Epithelial cell of prostate (primary cell): ENCODE results near the gene GPR176.

Experiments used
- DNase-seq: peaks from one replicate; pipeline ENCODE4 v3.0.0-alpha.2; 2011; ENCODE audit warnings: low read depth, low spot score
- H3K27ac ChIP-seq: fragments of 450-650 bp; 2 replicates; pipeline ENCODE4 v1.5.1; 2017; ENCODE audit warnings: mild to moderate bottlenecking

Gene GPR176

GRCh38 chr15:39868396-39868795 lies 51.7 kb downstream of the GPR176 start:
- no peak for DNase-seq
- no peak overlapping the region for H3K27ac ChIP-seq

DNA sequence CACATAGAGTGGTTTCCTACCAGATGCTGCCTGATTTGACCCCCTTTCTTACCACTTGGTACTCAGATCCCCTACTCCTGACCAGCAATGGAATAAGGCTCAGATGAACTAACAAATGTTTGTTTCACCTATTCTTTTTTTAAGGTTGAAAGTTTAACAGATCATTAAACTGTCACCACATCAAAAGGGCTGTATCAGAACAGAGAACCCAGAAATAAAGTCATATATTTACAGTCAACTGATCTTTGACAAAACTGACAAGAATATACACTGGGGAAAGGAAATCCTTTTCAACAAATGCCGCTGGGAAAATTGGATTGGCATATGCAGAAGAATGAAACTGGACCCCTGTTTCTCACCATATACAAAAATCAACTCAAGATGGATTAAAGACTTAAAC lies 56.0 kb downstream of the GPR176 start:
- H3K27ac ChIP-seq: no peak overlapping the region
- no peak for DNase-seq

DNA sequence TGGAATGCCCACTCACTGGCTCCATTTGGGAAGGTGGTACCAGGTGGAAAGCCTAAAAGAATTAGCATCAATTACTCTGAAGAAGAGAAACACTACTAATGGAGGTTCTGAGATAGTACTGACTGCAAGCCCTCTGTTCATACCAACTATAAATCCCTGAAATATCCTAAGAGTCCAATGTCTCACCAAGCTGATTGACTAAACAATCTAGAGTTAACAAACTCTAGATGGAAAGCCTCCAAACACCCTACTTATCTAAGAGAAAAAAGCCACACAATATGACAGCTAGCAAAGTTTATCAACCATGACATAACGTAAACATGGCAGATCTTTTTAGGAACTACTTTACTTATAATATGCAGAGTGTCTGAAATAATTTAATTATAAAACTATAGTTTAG lies 59.2 kb downstream of the GPR176 start:
- no peak overlapping the region for H3K27ac ChIP-seq

DNA sequence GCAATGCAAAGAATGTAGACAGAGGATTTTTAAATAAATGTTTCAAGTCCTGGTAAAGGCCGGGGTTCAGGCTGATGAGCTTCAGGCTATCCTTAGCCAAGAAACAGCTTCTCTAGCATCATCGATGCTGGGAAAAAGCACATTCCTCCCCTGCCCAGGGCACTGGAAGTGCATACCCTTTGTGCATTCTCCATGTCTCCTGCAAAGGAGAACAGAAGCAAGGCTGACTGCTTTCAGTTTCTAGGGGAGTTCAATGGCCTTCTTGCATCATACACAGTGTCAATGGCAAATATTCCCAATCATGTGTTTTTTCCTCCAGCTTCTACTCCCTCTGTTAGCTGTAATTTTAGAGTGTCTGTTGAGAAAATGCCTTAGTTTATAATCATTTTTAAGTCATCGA lies 59.9 kb downstream of the GPR176 start:
- H3K27ac ChIP-seq: no peak overlapping the region
- no peak for DNase-seq

More for the DNA sequence above, 59.2 kb downstream of the GPR176 start:
- DNase-seq: no peak

DNA sequence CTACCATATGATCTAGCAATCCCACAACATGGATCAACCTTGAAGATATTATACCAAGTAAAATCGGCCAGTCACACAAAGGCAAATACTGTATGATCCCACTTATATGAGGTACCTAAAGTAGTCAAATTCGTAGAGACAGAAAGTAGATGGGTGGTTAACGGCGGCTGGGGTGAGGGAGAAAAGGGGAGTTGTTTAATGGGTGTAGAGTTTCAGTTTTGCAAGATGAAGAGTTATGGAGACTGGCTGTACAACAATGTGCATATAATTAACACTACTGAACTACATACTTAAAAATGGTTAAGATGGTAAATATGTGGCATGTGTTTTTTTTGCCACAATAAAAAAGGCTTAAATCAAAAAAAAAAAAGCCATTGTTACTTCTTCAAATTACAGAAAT lies 60.4 kb downstream of the GPR176 start:
- no peak overlapping the region for H3K27ac ChIP-seq
- DNase-seq: no peak

DNA sequence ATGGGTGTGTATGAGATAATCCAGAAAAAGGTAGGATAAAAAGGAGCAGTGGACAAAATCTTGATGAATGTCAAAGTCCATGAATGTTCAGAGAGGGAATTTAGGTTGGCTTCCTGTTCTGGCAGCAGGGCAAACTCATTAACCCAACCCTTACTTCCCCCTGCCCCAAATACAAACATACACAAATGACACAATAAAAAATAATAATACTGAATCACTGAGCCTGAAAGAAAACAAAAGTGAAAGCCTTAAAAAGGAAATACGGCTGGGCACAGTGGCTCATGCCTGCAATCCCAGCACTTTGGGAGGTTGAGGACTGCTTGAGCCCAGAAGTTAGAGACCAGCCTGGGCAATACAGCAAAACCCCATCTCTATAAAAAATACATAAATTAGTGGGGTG lies 62.9 kb downstream of the GPR176 start:
- no peak overlapping the region for H3K27ac ChIP-seq
- DNase-seq: no peak

DNA sequence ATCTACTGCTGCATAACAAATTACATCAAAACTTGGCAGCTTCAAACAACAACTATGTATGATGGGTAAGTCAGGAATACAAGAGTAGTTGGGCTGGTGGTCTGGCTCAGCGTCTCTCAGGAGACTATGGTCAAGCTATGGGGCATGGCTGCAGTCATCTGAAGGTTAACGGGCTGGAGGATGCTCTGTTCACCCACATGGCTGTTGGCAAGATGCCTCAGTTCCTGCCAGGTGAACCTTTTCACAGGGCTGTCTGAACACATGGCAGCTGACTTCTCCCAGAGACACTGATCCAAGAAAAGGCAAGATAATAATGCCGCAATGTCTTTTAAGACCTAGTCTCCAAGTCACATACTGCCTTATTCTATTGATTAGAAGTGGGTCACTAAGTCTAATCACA lies 63.7 kb downstream of the GPR176 start:
- DNase-seq: no peak
- H3K27ac ChIP-seq: no peak overlapping the region

GRCh38 chr15:39855400-39855799 lies 64.7 kb downstream of the GPR176 start:
- H3K27ac ChIP-seq: no peak overlapping the region
- DNase-seq: no peak

GRCh38 chr15:39854161-39854560 lies 65.9 kb downstream of the GPR176 start:
- no peak overlapping the region for H3K27ac ChIP-seq
- no peak for DNase-seq

- H3K27ac ChIP-seq: no peak overlapping the region
- no peak for DNase-seq
Observed at GRCh38 chr15:39852250-39852649, 67.8 kb downstream of the GPR176 start.

- no peak for DNase-seq
- no peak overlapping the region for H3K27ac ChIP-seq
Observed at GRCh38 chr15:39851500-39852092, 68.5 kb downstream of the GPR176 start.

DNA sequence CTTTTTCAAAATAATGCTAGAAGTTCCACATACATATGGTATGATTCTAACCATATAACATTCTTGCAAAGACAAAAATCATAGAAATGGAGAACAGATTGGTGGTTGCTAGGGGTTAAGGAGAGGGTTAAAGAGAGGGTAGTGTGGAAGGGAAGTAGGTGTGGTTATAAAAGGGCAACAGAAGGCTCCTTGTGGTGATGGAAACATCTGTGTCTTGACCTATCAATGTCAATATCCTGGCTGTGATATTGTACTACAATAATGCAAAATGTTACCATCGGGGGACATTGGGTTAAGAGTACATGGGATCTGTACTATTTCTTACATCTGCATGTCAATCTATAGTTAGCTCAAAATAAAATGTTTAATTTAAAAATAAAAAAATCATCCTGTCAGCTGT lies 69.6 kb downstream of the GPR176 start:
- no peak for DNase-seq
- H3K27ac ChIP-seq: no peak overlapping the region

GRCh38 chr15:39846108-39846507 lies 74.0 kb downstream of the GPR176 start:
- DNase-seq: no peak

DNA sequence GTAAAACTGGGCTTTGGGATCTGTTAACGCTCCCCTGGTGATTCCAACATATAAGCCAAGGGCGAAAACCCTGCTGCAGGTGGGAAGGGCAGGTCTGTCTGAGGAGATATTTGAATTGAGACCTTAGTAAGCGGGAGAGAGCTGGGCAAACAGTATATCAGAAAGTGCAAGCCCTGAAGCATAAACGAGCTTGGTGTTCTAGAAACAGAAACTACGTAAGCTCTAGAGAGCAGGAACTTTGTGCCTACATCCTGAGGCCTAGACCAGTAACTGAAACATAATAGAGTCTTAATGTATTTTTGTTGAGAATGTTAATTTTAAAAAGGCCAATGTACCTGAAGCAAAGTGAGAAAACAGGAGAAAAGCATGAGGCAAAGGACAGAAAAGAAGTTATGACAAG lies 74.5 kb downstream of the GPR176 start:
- H3K27ac ChIP-seq: no peak overlapping the region
- DNase-seq: no peak

More at GRCh38 chr15:39846108-39846507, 74.0 kb downstream of the GPR176 start:
- no peak overlapping the region for H3K27ac ChIP-seq

GRCh38 chr15:39843565-39843964 lies 76.5 kb downstream of the GPR176 start:
- no peak overlapping the region for H3K27ac ChIP-seq
- DNase-seq: no peak

GRCh38 chr15:39837454-39837853 lies 82.6 kb downstream of the GPR176 start:
- no peak for DNase-seq
- H3K27ac ChIP-seq: no peak overlapping the region

- no peak for DNase-seq
- H3K27ac ChIP-seq: no peak overlapping the region
Observed at GRCh38 chr15:39835550-39835949, 84.5 kb downstream of the GPR176 start.

GRCh38 chr15:39834256-39834655 lies 85.8 kb downstream of the GPR176 start:
- peak overlapping the region; percentile 42 for H3K27ac ChIP-seq
- DNase-seq: no peak

DNA sequence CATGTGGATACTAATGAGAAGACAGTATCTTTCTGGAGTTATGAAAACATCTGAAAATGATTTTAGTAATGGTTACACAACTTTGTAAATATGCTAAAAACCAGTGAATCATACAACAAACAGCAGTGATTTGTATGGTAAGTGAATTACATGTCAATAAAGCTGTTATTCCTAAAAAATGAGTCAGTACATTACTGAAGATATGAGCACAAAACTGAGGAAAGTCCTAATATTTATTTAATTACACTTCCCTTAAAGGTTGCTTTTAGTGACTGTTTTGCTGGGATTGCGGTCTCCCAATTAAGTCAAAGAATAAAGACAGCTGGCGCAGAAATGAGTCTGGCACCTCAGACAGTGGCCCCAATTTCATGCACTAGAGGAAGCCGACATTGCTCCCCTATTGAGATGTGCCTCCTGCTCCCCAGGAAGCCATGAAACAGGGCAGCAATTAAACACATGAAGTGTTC lies 86.5 kb downstream of the GPR176 start:
- DNase-seq: peak; percentile 8
- peak overlapping the region; percentile 42 for H3K27ac ChIP-seq

- no peak for DNase-seq
- no peak overlapping the region for H3K27ac ChIP-seq
Observed at GRCh38 chr15:39830166-39830565, 89.9 kb downstream of the GPR176 start.

DNA sequence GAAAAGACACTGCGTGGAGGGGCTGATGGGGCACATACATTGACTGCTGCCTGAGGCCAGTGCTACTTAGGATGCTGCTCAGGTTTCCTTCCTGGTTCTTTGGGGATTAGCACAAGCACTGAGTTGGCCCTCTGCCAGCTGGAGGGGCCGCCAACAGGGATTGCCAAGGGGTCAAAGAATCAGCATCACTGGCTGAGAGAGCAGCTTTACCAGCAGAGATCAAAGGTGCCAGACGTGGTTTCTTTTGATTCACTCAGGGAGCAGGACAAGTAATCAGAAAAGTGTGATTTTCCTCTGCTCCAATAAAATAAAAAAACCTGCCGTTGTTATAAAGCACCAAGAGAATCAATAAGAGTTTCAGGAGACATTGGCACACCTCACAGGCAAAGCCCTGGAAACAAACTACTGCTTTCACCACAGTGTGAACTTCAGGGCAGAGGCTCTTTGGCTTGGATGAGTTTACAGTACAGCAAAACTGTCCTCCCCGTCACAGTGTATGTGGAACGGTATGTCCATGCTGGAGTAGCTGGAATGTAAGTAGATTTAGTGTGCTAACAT lies 91.6 kb downstream of the GPR176 start:
- DNase-seq: no peak
- no peak overlapping the region for H3K27ac ChIP-seq

GRCh38 chr15:39826975-39827374 lies 93.1 kb downstream of the GPR176 start:
- no peak for DNase-seq
- no peak overlapping the region for H3K27ac ChIP-seq
